ENCODE results near the gene SCGB1C2.
A peak's percentile ranks its signal among the peaks of the same experiment; 100 is the strongest.

SCGB1C2 gene

DNA sequence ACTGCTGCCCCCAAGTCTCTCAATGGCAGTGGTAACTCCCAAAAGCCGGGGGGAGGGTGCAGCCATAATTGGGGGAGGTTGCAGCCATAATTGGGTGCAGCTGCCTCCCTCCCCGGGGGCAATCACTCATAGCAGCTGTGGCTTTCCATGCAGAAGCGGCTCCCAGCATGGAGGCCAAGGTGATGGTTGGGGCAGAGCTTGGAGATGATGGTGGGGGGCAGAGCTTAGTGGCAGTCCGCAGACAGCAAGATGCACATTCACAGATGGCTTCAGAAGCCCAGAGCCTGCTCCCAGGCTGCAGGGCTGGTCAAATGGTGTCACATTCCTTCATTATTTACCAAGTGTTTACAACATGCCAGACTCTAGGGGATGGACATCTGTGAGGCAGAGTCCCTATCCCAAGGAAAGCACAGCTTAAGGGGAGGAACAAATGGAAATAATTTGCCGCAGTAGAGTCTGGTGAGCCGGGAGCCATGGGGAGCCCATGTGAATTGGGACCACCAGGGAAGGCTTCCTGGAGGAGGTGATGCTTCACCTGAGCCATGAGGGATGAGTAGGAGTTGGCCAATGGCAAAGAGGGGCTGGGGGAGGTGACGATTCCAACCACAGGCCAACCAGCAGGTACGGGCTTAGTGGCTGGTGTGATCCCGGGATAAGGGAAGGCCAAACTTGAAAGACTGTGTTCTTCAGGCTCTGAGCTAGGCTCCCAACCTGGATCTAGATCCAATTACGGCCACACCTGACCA is 36.0 kb downstream of the SCGB1C2 start:
- DNase-seq: no peak

DNA sequence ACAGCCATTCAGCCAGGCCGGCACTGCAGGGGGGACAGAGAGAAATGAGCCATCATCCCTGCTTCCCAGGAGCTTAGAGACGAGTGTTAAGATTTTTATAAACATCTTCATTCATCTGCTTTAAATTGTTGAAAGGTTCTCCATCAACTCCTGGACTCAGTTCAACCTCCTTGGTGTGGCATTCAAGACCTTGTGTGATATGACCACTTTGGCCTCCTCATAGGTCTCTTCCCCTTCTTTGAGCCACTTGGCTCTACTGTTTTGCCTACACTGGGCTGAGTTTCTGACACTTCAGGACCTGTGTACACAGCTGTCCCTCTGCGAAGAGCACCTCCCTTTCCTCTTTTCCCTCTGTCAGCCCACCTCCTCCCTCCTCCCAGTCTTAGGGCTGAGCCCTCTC is 39.8 kb downstream of the SCGB1C2 start:
- no peak for DNase-seq

DNA sequence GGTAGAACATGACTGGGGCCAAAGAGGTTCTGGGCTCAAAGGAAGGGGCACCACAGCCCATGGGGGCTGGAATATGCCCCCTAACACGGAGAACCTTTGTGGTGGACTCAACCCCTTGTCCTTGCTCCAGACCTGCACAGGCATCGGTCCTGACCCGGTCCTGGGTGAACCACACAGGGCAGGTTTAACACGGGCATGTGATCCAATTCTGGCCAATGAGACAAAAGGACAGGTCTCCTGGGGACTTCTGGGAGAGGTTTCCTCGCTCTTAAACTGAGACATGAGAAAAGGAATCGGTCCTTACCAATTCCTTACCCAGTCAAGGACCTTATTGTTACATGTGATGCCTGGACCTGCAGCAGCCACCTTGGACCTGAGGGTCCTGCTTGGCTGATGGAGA is 40.4 kb downstream of the SCGB1C2 start:
- no peak for DNase-seq

DNA sequence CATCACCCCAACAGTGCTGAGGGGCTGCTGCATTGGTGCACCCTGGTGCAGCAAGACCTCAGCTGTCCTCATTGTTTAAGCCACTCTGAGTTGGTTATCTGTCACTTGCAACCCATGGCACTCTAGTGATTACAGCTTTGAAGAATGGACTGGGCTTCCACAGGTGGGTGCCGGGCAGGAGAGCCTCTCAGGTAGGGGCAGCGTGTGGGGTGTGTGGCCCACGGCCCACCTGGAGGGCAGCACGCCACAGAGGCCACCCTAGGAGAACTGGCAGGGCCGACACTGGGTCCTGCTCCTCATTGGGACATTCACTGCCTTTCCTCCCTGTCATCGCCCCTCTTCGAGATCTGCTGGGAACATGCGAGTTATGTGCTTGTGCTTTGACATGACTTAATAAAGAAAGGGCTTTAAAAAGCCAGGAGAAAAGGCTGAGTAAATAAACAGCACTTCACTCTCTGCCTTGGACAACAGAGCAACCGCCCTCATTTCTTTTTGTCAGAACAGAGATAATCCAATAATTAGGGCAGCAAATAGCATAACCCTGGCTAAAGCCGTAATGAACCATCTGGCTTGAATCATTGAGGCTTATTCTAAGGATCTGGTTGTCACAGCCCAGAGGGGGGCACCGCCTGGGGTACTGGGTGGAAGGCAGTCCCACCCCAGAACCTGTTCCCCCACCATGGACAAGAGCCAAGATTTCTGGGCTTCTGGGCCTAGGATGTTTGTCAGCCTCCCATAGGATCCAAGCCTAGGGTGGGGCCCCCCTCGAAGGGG is 41.1 kb downstream of the SCGB1C2 start:
- DNase-seq: no peak

DNA sequence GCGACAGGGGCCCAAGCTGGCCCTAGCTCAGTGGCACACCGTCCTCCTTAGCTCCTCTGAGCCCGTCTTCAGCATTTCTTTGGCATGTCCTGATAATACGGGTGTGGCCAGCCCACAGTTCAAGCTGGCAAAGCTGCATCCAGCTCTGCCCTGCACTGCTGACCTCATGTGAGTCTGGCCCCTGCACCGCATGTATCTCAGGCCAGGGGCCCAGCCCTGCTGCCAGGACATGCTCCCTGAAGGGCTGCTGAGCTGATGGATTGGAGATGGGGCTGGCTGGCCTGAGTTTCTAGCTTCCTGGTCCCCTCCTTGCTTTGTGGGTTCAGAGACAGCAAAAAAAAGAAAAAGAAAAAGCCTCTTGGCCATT is 41.7 kb downstream of the SCGB1C2 start:
- DNase-seq: no peak

DNA sequence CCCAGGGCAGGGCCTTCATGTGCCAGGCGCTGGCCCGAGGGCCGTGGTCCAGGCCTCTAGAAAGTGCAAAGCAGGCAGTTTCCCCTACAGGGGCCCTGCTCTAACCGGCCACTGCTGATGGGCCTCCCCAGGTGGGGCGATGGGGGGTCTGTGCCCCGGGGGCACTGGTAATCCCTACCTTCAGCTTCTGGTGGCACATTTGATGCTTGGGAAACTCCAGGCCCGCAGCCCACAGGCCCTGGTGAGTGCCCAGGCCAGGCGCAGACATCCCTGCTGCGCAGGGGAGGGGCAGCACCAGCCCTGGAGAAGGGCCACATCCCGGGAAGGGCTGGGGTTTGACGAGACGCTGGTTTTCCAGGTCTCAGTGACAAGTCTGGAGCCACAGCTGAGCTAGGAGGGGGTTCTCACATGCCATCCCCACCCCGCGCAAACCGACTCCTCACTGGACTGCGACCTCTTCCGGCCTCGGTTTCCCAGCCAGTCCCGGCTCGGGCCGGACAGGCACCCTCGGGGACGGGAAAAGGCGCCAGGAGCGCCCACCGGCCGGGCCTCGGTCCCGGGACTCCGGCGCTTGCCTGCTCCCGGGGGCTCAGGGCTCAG is 42.5 kb downstream of the SCGB1C2 start:
- no peak for DNase-seq

DNA sequence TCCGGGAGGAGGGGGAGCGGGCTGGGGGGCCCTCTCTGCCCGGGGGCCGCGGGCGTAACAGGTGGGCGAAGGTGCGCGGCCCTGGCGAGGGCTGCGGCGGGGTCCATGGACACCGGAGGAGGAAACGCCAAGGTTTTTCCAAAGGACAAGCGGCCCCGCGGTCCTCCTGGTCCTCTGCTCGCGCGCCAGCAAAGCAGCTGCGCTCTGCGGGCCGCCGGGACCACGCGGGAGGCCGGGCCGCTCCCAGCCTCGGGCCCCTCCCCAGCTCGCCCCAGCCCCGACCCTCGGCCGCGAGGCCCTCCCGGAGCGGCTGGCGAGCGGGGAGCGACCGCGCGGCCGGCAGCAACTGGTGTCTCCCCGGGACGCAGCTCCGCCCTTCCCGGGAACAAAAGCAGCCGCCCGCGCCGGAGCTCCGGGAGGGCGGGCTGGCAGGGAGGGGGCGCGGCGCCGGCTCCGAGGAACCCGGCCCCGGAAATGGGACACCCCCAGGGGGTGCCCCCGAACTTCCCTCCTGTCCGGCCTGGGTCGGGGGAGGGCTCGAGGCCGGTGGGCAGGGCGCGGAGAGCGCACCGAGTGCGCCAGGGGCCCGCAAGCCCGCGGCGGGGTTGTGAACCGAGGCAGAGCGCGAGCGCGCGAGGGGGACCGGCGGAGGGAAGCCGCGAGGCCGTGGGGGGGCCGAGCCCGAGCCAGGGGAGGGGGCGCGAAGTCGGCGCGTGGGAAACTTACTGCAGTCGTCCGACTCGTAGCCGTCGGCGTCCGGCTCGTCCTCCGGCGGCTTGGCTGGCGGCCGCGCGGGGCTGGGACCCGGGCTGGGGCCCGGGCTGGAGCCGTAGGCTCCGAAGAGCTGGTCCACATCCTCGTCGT is 43.2 kb downstream of the SCGB1C2 start:
- DNase-seq: no peak

DNA sequence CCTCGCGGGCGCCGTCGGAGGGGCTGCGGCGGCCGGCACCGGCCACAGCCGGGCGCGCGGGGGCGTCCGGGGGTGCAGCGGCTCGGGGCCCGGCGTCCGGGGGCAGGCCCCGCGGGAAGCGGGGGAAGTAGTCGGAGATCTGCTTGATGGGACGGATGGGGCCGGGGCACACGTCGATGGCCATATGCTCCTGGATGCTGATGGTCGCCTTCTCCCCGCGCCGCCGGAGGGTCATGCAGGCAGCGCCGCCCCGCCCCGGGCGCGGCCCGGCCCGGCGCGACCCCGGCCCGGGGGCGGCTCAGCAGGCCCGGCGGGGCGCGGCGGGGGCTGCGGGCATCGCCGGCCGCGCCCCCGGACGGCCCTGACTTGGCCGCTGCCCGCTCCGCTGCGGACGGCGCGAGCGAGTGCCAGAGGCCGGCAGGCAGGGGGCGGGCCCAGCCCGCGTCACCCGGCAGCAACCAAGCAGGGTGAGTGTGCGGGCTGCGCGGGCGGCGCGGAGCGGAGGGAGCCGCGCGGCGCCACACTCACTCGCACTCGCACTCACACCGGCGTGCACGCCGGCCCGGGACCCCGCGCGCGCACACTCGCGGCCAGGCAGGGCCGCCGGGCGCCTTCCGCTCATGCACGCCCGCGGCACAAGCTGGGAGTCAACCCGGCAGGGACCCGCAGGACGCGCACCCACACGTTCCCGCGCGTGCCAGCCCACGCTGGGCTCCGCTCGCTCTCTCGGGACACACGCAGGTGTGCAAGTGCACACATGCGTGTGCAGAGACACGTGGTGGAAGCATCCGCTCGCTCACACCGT is 44.1 kb downstream of the SCGB1C2 start, which contains the start of gene DOC2B:
DOC2B (minus strand) TSS at position 406 of the 805 bp plus-strand sequence; CDS start at position 235, 171 bp downstream.
- DNase-seq: no peak

DNA sequence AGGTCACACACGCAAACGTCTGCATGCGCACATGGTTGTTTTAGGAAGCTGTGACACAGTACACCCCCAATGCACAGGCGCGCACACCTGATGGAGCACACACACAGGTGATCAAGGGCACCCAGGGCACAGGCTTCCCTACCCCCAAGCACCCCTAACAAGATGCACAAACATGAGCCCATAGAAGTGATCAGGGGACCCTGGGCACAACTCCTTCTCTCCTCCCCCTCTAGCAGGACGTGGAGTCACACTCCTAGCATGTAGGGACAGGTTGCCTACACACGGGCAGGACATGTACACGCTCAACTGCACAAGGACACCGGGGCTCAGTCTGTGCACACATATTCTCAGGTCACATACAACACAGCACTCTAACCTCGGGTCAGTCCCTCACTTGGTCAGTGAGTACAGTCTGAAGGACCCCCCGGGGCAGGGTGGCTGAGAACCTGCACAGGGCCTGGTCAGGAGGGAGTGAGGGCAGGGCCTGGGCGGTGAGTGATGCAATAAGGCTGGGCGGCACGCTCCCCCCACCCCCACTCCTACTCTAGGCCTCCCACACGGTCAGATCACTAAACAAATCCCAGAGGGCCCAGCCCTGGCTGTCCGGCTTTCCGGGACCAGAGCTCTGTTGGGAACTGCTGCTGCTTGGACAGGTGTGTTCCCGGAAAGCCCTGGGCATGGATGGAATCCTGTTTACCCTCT is 44.8 kb downstream of the SCGB1C2 start:
- no peak for DNase-seq

DNA sequence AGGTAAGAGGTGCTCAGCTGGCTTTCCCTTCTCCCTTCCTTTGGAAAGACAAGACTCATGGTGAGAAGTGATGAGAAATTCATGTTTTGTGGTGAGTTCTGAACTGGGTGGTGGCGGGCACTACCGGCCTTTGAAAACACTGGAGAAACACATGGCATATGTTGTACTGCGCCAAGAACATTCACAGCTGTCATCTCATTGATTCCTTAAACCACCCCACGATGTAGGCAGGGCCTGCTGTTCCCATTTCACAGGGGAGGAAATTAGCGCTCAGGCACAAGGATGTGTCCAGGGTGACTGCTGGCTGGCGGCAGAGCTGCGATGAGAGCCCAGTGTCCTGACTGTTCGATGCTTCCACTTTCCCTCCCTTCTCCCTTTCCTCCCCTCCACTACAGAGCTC is 45.7 kb downstream of the SCGB1C2 start:
- no peak for DNase-seq

DNA sequence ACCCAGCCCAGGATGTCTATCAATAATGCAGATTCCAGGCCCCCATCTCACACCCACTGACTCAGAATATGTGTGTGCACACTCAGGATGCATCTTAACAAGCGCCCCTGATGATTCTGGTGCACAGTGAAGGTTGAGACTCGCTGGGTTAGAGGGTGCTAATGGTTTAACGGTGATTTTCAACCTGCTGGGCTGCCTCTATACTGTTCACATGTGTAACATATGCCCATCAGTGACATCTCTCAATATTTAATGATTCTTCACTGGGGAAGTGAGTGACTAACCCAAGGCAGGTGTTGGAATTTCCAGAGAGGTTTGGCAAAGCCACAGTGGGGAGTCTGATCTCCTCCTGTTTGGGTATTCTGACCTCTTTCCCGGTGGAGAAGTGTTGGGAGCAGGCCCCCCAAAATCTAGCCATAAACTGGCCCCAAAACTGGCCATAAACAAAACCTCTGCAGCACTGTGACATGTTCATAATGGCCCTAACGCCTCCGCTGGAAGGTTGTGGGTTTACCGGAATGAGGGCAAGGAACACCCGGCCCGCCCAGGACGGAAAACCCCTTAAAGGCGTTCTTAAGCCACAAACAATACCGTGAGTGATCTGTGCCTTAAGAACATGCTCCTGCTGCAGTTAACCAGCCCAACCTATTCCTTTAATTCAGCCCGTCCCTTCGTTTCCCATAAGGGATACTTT is 48.2 kb downstream of the SCGB1C2 start:
- peak; percentile 9 to 30 for DNase-seq

DNA sequence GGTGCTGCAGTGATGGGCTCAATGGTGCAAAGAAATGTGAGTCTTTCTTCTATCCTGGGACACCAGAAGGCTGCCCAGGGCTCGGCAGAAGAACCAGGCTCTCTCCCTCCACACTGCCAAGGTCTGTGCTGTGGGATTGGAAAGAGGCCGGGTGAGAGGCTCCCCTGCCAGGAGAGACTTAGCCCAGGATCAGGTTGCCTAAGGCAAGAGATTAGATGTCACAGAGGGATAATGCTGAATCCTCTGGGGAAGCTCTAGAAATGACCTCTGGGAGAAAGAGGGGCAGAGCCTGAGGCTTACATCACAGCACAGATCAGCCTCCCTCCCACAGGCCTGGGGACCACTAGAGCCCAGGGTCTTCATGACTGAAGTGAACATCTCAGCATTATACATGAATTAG is 49.8 kb downstream of the SCGB1C2 start:
- DNase-seq: no peak
